ENCODE data around the gene KCNN3.

DNA sequence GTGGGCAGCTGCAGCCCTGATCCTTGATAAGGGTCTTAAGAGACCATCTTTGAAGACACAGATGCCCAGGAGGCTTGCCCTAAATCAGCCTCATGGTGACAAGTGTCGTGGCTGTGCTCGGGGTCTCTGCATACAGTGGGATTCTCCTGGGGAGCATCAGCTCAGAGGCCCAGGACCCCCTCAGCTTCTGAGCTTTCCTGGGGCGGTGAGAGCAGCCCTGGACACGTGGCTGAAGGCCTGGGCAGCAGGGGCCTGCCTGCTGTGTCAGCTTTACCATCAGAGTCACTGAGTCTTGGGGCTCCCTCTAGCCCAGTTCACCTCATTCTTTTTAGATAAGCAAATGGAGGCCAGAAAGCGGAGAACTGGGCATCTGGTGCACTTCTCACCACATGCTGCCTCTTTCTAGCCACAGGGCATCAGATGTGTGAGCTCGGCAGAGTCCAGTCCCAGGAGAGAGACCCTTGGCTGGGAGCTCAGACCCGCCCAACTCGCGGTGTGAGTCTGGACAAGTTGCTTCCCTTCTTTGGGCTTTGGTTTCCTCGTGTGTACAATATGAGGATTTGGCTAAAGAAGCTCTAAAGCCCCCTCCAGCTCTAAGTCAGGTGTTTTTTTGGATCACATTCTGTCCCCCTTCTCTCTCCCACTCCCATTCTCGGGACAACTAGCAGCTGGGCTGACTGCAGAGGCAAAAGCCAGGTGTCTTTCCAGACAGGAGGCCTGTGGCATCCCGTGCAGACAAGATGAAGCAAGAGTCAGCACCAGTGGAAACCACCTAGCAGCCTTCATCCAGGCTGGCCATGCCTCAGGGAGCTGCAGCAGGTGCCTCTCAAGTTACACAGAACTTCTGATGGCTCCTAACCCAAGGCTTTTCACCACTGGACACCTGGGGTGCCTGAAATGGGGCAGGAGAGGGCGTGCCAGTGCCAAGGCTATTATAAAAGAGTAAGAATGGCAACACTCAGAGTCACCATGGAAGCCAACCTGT, 119.1 kb downstream of the KCNN3 start:
- TF ChIP-seq ZNF70 (CRISPR knock-in tag; IDR thresholded peaks at IDR 0.05): no peak
- no peak for TF ChIP-seq ZFP3 (CRISPR knock-in tag; IDR thresholded peaks at IDR 0.05)
- TF ChIP-seq TCF4 (CRISPR knock-in tag; IDR thresholded peaks at IDR 0.05; ENCODE audit: borderline replicate concordance): no peak
- no peak for TF ChIP-seq PATZ1 (CRISPR knock-in tag; IDR thresholded peaks at IDR 0.05; ENCODE audit: borderline replicate concordance)
- TF ChIP-seq ESRRG (CRISPR knock-in tag; IDR thresholded peaks at IDR 0.05): no peak
- TF ChIP-seq CREB5 (CRISPR knock-in tag; IDR thresholded peaks at IDR 0.05; ENCODE audit: low read depth): no peak
- TF ChIP-seq ZNF565 (CRISPR knock-in tag; conservative IDR thresholded peaks at IDR 0.05; ENCODE audit: low read depth): no peak
- no peak for TF ChIP-seq OSR1 (CRISPR knock-in tag; IDR thresholded peaks at IDR 0.05)
- TF ChIP-seq PPARA (CRISPR knock-in tag; IDR thresholded peaks at IDR 0.05; ENCODE audit: borderline replicate concordance): no peak
- no peak for TF ChIP-seq ZFP30 (CRISPR knock-in tag; IDR thresholded peaks at IDR 0.05)
- TF ChIP-seq CSRNP3 (CRISPR knock-in tag; IDR thresholded peaks at IDR 0.05): no peak
- TF ChIP-seq TOX (CRISPR knock-in tag; IDR thresholded peaks at IDR 0.05; ENCODE audit: borderline replicate concordance): no peak
- no peak for TF ChIP-seq ARNTL (CRISPR knock-in tag; IDR thresholded peaks at IDR 0.05; ENCODE audit: borderline replicate concordance, low read depth)

Measured in SK-N-SH treated with all-trans-retinoic acid at 6 μM for 48 hours (cell line).